Testis (tissue), 3 donors: Measurements from ENCODE around the gene NUP88. TPM values are rescaled to one million over a fixed set of nuclear protein-coding genes. Genes with fewer than 3 reads are reported as not detected.

Experiments used
- DNase-seq: peaks from one replicate; pipeline ENCODE4 v3.0.0-alpha.2; 2019
- H3K27ac ChIP-seq, 2 donors: fragments of 200-600 bp; sonication (generic); one replicate each; pipeline ENCODE4 v1.5.1; 2019
- H3K27me3 ChIP-seq: fragments of 200-600 bp; sonication (generic); one replicate; pipeline ENCODE4 v1.5.1; 2019
- H3K36me3 ChIP-seq: fragments of 200-600 bp; sonication (generic); one replicate; pipeline ENCODE4 v1.5.1; 2017; ENCODE audit warnings: low read depth; ENCODE audit errors: missing control alignments
- H3K4me1 ChIP-seq: fragments of 200-600 bp; sonication (generic); one replicate; pipeline ENCODE4 v1.5.1; 2019
- H3K4me3 ChIP-seq, 2 donors: fragments of 200-600 bp; sonication (generic); one replicate each; pipeline ENCODE4 v1.5.1; 2017 to 2019
- H3K9me3 ChIP-seq: fragments of 200-600 bp; sonication (generic); one replicate; pipeline ENCODE4 v1.5.1; 2017
- POLR2A ChIP-seq: fragments of 450-650 bp; IDR thresholded peaks from one replicate; pipeline ENCODE4 v1.6.1; 2017; ENCODE audit warnings: antibody characterized with exemption, mild to moderate bottlenecking, moderate library complexity
- WGBS, 2 donors: methylation state at CpG; one replicate each; pipeline ENCODE4 v1.1.5; 2018; 5-methylcytosine and 5-hydroxymethylcytosine counted together
- intact Hi-C: fragments of 100-400 bp; cut with DNase I; formaldehyde crosslinking; loops from one replicate; pipeline ENCODE4 v1.15.1; 2023; ENCODE audit warnings: low total_unique reads
- polyA plus RNA-seq: library from polyadenylated mRNA; stranded (reverse); fragments of 350-450 nt; fragmentation: Illumina TruSeq; extraction: RNeasy Lipid Tissue Mini Kit (QIAGEN cat#74804); gene quantifications from one replicate; pipeline ENCODE4 v1.2.3, GENCODE V29; 2014; ENCODE audit warnings: low read depth, low replicate concordance; ENCODE audit not compliant: insufficient read depth
- total RNA-seq, 2 donors: library from RNA; depleted of rRNA; stranded (reverse); fragments of >200 nt; gene quantifications; one replicate each; pipeline ENCODE4 v1.2.3, GENCODE V29; 2016
- TF ChIP-seq, protein P1 (sequence below), 3 experiments: fragments of 450-650 bp in 2 of 3; fragments of 200-600 bp in 1 of 3; sonication (generic) in 1 of 3; IDR thresholded peaks; one replicate each; pipeline ENCODE4 v1.5.1; 2016 to 2019; ENCODE audit warnings: antibody characterized with exemption in 3 of 3, mild to moderate bottlenecking in 2 of 3, moderate library complexity in 1 of 3

NUP88 gene
- total and polyA plus RNA-seq, 3 donors from 2014 or later, result 196 to 234 (median 211) TPM

DNA sequence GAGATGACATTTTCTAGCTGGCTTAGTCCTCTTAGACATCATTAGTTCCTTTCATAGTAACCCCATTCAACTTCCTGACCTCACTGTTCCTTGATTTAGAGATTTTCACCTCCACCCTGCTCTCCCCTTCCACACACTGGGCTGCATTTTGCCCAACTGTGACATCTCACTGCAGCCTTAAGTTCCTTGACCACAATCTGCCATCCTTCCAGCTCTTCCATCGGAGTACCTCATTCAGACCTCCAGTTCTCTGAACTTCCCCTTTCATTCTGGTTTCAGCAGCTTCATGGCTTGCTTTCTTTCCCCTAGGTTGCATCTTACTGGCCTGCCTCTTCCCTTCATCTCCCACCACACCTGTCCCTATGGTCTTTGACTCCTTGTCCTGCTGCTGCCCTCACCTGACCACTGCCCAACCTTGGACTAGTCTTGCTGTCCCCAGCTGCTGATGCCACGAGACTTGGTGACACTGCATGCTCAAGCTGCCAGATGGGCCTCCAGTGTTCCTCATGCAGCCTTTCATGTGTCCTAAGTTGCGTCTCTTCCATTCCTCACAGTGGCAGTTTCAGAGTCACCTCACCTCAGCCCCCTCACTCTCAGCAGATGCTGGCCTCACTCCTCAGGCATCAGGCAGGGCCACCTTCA lies 40.8 kb downstream of the NUP88 start:
- DNase-seq, result no peak
- no peaks in the 10 kb centered on the region for H3K27me3 ChIP-seq
- H3K4me3 ChIP-seq, result no peak overlapping the region
- TF ChIP-seq, protein P1, sequence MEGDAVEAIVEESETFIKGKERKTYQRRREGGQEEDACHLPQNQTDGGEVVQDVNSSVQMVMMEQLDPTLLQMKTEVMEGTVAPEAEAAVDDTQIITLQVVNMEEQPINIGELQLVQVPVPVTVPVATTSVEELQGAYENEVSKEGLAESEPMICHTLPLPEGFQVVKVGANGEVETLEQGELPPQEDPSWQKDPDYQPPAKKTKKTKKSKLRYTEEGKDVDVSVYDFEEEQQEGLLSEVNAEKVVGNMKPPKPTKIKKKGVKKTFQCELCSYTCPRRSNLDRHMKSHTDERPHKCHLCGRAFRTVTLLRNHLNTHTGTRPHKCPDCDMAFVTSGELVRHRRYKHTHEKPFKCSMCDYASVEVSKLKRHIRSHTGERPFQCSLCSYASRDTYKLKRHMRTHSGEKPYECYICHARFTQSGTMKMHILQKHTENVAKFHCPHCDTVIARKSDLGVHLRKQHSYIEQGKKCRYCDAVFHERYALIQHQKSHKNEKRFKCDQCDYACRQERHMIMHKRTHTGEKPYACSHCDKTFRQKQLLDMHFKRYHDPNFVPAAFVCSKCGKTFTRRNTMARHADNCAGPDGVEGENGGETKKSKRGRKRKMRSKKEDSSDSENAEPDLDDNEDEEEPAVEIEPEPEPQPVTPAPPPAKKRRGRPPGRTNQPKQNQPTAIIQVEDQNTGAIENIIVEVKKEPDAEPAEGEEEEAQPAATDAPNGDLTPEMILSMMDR (IDR thresholded peaks at IDR 0.05), result no peak
- TF ChIP-seq POLR2A, result no peak
- intact Hi-C loops, result no loop called here
- no peak overlapping the region for H3K27ac ChIP-seq
- no peaks in the 10 kb centered on the region for H3K4me1 ChIP-seq
- H3K9me3 ChIP-seq, result no peaks in the 10 kb centered on the region
- WGBS, 2 donors, result 83 to 91% methylated on average over 3 of the region's 3 CpGs
- H3K36me3 ChIP-seq, result no peaks in the 10 kb centered on the region

- Histone ChIP-seq H3K4me1 (no peaks in the 10 kb centered on the region), H3K27ac (no peak overlapping the region), H3K4me3 (no peak overlapping the region), H3K36me3 (no peaks in the 10 kb centered on the region), H3K27me3 (no peaks in the 10 kb centered on the region), H3K9me3 (no peaks in the 10 kb centered on the region)
- no peak for DNase-seq
- WGBS, 2 donors, result 87 to 90% methylated on average over 6 of the region's 6 CpGs
- TF ChIP-seq POLR2A, result no peak
- TF ChIP-seq, protein P1 (IDR thresholded peaks at IDR 0.05), result no peak
- intact Hi-C loops, result no loop called here
These were observed 46.4 kb downstream of the NUP88 start for GRCh38 chr17:5373112-5373511.

GRCh38 chr17:5370411-5370810 lies 49.1 kb downstream of the NUP88 start:
- no peak for TF ChIP-seq POLR2A
- TF ChIP-seq, protein P1 (IDR thresholded peaks at IDR 0.05), result no peak
- Histone ChIP-seq H3K4me1 (no peaks in the 10 kb centered on the region), H3K4me3 (no peak overlapping the region), H3K27ac (no peak overlapping the region), H3K36me3 (no peaks in the 10 kb centered on the region), H3K27me3 (no peaks in the 10 kb centered on the region), H3K9me3 (no peaks in the 10 kb centered on the region)
- intact Hi-C loops, result no loop called here
- no peak for DNase-seq
- 92 to 94% methylated on average over 4 of the region's 4 CpGs for WGBS, 2 donors

DNA sequence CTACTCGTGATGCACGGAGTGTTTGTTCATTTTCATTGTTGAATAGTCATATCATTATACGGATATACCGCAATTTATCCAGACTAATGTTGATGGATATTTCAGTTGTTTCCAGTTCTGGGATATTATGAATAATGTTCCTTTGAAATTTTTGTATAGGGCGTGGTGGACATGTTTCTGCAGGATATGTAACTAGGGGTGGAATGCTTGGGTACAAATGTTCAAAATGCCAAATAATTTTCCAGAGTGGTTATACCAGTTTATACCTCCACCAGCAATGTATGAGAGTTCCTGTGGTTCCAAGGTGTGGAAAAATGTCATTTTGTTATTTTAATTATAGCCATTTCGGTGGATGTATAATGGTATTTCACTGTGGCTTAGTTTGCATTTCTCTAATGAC lies 53.6 kb downstream of the NUP88 start:
- intact Hi-C loops, result no loop called here
- WGBS, 2 donors, result 89 to 93% methylated on average over 6 of the region's 6 CpGs
- TF ChIP-seq, protein P1 (IDR thresholded peaks at IDR 0.05), result no peak
- TF ChIP-seq POLR2A, result no peak

DNA sequence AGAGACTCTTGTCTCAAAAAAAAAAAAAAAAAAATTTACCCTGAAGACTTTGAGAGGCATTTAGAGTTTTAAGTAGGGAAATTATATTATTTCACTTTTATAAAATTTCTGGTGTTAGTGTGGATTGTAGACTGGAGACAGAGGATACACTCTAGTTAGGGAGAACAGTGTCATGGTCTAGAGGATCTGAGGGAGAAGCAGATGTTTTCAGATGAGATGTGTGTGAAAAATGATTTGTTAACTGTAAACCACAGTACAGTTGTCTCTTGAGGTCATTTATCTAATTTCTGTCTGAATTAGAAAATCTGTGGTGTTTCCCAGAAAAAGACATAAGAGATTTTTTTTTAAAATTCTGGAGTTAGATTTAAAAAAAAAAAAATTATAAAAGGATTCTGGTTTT lies 54.8 kb downstream of the NUP88 start:
- Histone ChIP-seq H3K9me3 (no peaks in the 10 kb centered on the region), H3K27me3 (no peaks in the 10 kb centered on the region), H3K4me3 (no peak overlapping the region), H3K4me1 (no peaks in the 10 kb centered on the region), H3K36me3 (no peaks in the 10 kb centered on the region), H3K27ac (no peak overlapping the region)
- TF ChIP-seq, protein P1 (IDR thresholded peaks at IDR 0.05), result no peak
- no peak for TF ChIP-seq POLR2A
- intact Hi-C loops, result no loop called here
- DNase-seq, result no peak

More for the DNA sequence above, 53.6 kb downstream of the NUP88 start:
- no peak for DNase-seq
- Histone ChIP-seq H3K9me3 (no peaks in the 10 kb centered on the region), H3K27me3 (no peaks in the 10 kb centered on the region), H3K27ac (no peak overlapping the region), H3K4me1 (no peaks in the 10 kb centered on the region), H3K4me3 (no peak overlapping the region), H3K36me3 (no peaks in the 10 kb centered on the region)
